Fibroblast of pulmonary artery (primary cell): ENCODE data around the gene CNGA3.

Experiments
- DNase-seq: peaks from one replicate; pipeline ENCODE4 v3.0.0-alpha.2; 2010; ENCODE audit warnings: low read depth
- H3K4me3 ChIP-seq: replicated peaks from 2 replicates; pipeline ENCODE4 v1.5.1; 2011; ENCODE audit warnings: low read depth, mild to moderate bottlenecking, control low read depth, low read length, moderate library complexity
- CTCF ChIP-seq: IDR thresholded peaks from 2 replicates; pipeline ENCODE4 v1.5.1; 2011; ENCODE audit warnings: mild to moderate bottlenecking, control low read depth, low read length, inconsistent platforms; ENCODE audit errors: missing control alignments

The CNGA3 gene

GRCh38 chr2:98329549-98329948 lies 16.7 kb upstream of the CNGA3 start:
- DNase-seq, result no peak
- no peak overlapping the region for H3K4me3 ChIP-seq
- no peak for TF ChIP-seq CTCF

- TF ChIP-seq CTCF, result no peak
- H3K4me3 ChIP-seq, result no peak overlapping the region
- no peak for DNase-seq
These were observed 13.3 kb upstream of the CNGA3 start for GRCh38 chr2:98332989-98333388.

- no peak for TF ChIP-seq CTCF
- no peak overlapping the region for H3K4me3 ChIP-seq
- peak; percentile 4 for DNase-seq
These were observed 12.3 kb upstream of the CNGA3 start for GRCh38 chr2:98333922-98334321.

- peak; percentile 65 for DNase-seq
- no peak overlapping the region for H3K4me3 ChIP-seq
- no peak for TF ChIP-seq CTCF
These were observed 11.7 kb upstream of the CNGA3 start for GRCh38 chr2:98334439-98335078.

DNA sequence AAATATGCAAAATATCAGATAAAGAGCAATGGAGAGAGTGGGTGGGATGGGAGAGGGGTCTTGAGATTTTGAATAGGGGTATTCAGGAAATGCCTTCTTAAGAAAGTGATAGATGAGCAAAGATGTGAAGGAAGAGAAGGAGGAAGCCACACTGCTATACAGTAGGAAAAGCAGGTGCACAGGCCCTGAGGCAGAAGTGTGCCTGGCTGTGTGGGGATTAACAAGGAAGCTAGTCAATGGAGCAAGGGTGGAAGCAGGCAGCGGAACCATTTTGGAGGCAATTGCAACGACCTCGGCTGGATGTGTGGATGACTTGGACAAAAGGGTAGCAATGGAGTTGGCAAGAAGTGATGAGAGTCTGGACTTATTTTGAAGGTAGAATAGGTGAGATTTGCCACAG lies 11.0 kb upstream of the CNGA3 start:
- H3K4me3 ChIP-seq, result no peak overlapping the region
- DNase-seq, result no peak
- TF ChIP-seq CTCF, result no peak

DNA sequence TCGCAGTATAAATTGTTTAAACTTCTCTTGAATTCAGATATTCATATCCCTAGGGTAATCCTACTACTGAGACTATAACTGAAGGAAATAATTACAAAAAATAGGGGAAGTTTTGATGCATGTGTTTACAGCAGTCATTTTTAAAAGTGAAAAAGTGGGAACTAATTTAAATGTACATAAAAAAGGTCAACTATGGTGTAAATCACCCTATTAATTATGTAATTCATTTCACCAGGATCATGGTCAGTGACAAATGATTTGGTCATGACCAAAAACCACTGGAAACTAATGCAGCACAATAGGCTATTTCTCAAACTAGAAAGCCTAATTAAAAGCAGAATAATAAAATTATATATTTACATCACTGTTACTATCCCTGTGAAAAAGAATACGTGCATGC lies 5.0 kb upstream of the CNGA3 start:
- H3K4me3 ChIP-seq, result no peak overlapping the region
- DNase-seq, result no peak
- no peak for TF ChIP-seq CTCF

DNA sequence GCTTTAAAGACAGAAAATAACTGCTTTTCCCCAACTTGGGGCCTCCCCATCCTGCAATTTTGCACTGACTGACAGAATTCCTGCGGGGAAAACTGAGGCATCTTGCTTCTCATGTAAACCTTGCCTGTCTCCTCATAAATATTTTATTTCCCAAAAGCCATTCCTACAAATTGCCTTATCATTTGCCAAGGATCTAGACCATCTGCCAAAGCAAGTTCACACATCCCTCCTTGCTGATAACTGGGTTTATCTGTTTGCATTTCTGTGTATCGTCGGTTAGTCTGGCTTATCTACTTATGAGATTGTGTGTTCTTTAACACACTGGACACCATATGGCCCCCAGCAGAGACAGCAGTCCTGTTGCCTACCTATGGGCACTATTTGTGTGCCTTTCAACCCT lies 3.0 kb upstream of the CNGA3 start:
- no peak overlapping the region for H3K4me3 ChIP-seq

More for the DNA sequence above, 3.0 kb upstream of the CNGA3 start:
- no peak for TF ChIP-seq CTCF
- DNase-seq, result no peak
